Large intestine (tissue), 12 donors: Measurements from ENCODE around the gene EIF2B1. TPM values are rescaled to one million over a fixed set of nuclear protein-coding genes. Genes with fewer than 3 reads are reported as not detected.

Experiments
- DNase-seq, 2 donors: peaks; one replicate each; pipeline versions ENCODE4 v3.0.0 to v3.0.0-alpha.2; 2013
- H3K27ac ChIP-seq: one replicate; pipeline ENCODE4 v1.5.1; 2013; ENCODE audit warnings: low read length
- H3K27me3 ChIP-seq: 2 replicates; pipeline ENCODE4 v1.6.1; 2013; ENCODE audit warnings: low read length; ENCODE audit not compliant: control insufficient read depth, insufficient read depth
- H3K36me3 ChIP-seq: 2 replicates; pipeline ENCODE4 v1.6.1; 2013; ENCODE audit warnings: low read length; ENCODE audit not compliant: control insufficient read depth, insufficient read depth
- H3K4me1 ChIP-seq: one replicate; pipeline ENCODE4 v1.6.1; 2013; ENCODE audit warnings: low read length; ENCODE audit not compliant: control insufficient read depth, insufficient read depth
- H3K4me3 ChIP-seq: one replicate; pipeline ENCODE4 v1.5.1; 2013; ENCODE audit warnings: low read length
- H3K9me3 ChIP-seq: one replicate; pipeline ENCODE4 v1.6.1; 2013; ENCODE audit warnings: mild to moderate bottlenecking, low read depth, low read length, moderate library complexity; ENCODE audit not compliant: control insufficient read depth
- WGBS: methylation state at CpG from one replicate; pipeline ENCODE4 v1.1.5; 2013; ENCODE audit warnings: low lambda C conversion rate; ENCODE audit not compliant: insufficient coverage; 5-methylcytosine and 5-hydroxymethylcytosine counted together
- long read RNA-seq, 11 donors: transcript quantifications; one replicate each; lab custom pipeline, GENCODE V29; 2026
- polyA plus RNA-seq: library from polyadenylated mRNA; unstranded; fragments of 120-200 nt; gene quantifications from one replicate; pipeline ENCODE4 v1.2.1, GENCODE V29; 2013

Gene EIF2B1
- polyA plus RNA-seq: 42.8 TPM
- long read RNA-seq, donor 1, transcript EIF2B1-204 (5 exons, 1,768 nt): minor isoform, 5 of 19 reads
- long read RNA-seq, donor 1, transcript EIF2B1-201 (9 exons, 2,477 nt): major isoform, 8 of 19 reads
- long read RNA-seq, donor 1, partial matches to known transcripts: 5 of 19 reads
- long read RNA-seq, donor 1, other reads (novel, unspliced or antisense): 0 of 19 reads
- long read RNA-seq, donor 2, transcript EIF2B1-201 (9 exons, 2,477 nt): major isoform, 17 of 35 reads
- long read RNA-seq, donor 2, partial matches to known transcripts: 11 of 35 reads
- long read RNA-seq, donor 2, other reads (novel, unspliced or antisense): 0 of 35 reads
- long read RNA-seq, donor 3: 0 reads
- long read RNA-seq, donor 4: 0 reads
- long read RNA-seq, donor 5, transcript EIF2B1-201 (9 exons, 2,477 nt): major isoform, 12 of 38 reads
- long read RNA-seq, donor 5, partial matches to known transcripts: 23 of 38 reads
- long read RNA-seq, donor 5, other reads (novel, unspliced or antisense): 0 of 38 reads
- long read RNA-seq, donor 6, transcript EIF2B1-201 (9 exons, 2,477 nt): major isoform, 12 of 21 reads
- long read RNA-seq, donor 6, partial matches to known transcripts: 8 of 21 reads
- long read RNA-seq, donor 6, other reads (novel, unspliced or antisense): 0 of 21 reads
- long read RNA-seq, donor 7, transcript EIF2B1-201 (9 exons, 2,477 nt): major isoform, 7 of 17 reads
- long read RNA-seq, donor 7, partial matches to known transcripts: 6 of 17 reads
- long read RNA-seq, donor 7, other reads (novel, unspliced or antisense): 0 of 17 reads
- long read RNA-seq, donor 8, transcript EIF2B1-201 (9 exons, 2,477 nt): major isoform, 21 of 45 reads
- long read RNA-seq, donor 8, partial matches to known transcripts: 19 of 45 reads
- long read RNA-seq, donor 8, other reads (novel, unspliced or antisense): 0 of 45 reads
- long read RNA-seq, donor 9, transcript EIF2B1-201 (9 exons, 2,477 nt): major isoform, 14 of 21 reads
- long read RNA-seq, donor 9, partial matches to known transcripts: 5 of 21 reads
- long read RNA-seq, donor 9, other reads (novel, unspliced or antisense): 0 of 21 reads
- long read RNA-seq, donor 10, transcript EIF2B1-201 (9 exons, 2,477 nt): major isoform, 30 of 114 reads
- long read RNA-seq, donor 10, partial matches to known transcripts: 73 of 114 reads
- long read RNA-seq, donor 10, other reads (novel, unspliced or antisense): 6 of 114 reads
- long read RNA-seq, donor 11, transcript EIF2B1-201 (9 exons, 2,477 nt): major isoform, 9 of 12 reads
- long read RNA-seq, donor 11, partial matches to known transcripts: 0 of 12 reads
- long read RNA-seq, donor 11, other reads (novel, unspliced or antisense): 0 of 12 reads

GRCh38 chr12:123633379-123634141 is at the start of gene EIF2B1, which contains the start of gene GTF2H3:
Gene EIF2B1, minus strand, starts transcription at chr12:123633686. Its CDS starts 129 bp downstream, at chr12:123633557.
Gene GTF2H3, plus strand, starts transcription at chr12:123633829. Its CDS starts 31 bp downstream, at chr12:123633860.
- DNase-seq: peak; percentile 97 to 98
- Histone ChIP-seq H3K9me3 (no peaks in the 10 kb centered on the region), H3K36me3 (peaks cover 23% of the 10 kb centered on the region), H3K27ac (peak within 1 kb of the TSS; percentile 58), H3K4me1 (peaks cover 5% of the 10 kb centered on the region), H3K27me3 (no peaks in the 10 kb centered on the region), H3K4me3 (peak within 1 kb of the TSS; percentile 68)
- no CpG with 5 or more reads among the region's 52 CpGs for WGBS

GRCh38 chr12:123681605-123682004 is 48.1 kb upstream of the EIF2B1 start:
- H3K4me1 ChIP-seq: no peaks in the 10 kb centered on the region
- no peak for DNase-seq
- no CpG with 5 or more reads among the region's 2 CpGs for WGBS
- no peaks in the 10 kb centered on the region for H3K9me3 ChIP-seq
- no peak overlapping the region for H3K27ac ChIP-seq
- H3K4me3 ChIP-seq: no peak overlapping the region
- no peaks in the 10 kb centered on the region for H3K27me3 ChIP-seq
- H3K36me3 ChIP-seq: peaks cover 7% of the 10 kb centered on the region

GRCh38 chr12:123678981-123679380 is 45.5 kb upstream of the EIF2B1 start:
- DNase-seq: no peak
- Histone ChIP-seq H3K27ac (no peak overlapping the region), H3K9me3 (no peaks in the 10 kb centered on the region), H3K36me3 (peaks cover 18% of the 10 kb centered on the region), H3K4me3 (no peak overlapping the region), H3K4me1 (no peaks in the 10 kb centered on the region), H3K27me3 (no peaks in the 10 kb centered on the region)
- WGBS: 100% methylated on average over 1 of the region's 10 CpGs

- no peak overlapping the region for H3K4me3 ChIP-seq
- H3K4me1 ChIP-seq: no peaks in the 10 kb centered on the region
- H3K9me3 ChIP-seq: no peaks in the 10 kb centered on the region
- H3K27ac ChIP-seq: no peak overlapping the region
- peaks cover 21% of the 10 kb centered on the region for H3K36me3 ChIP-seq
- DNase-seq: no peak
- 100% methylated on average over 1 of the region's 9 CpGs for WGBS
- H3K27me3 ChIP-seq: no peaks in the 10 kb centered on the region
Observed at GRCh38 chr12:123676616-123677320, 43.3 kb upstream of the EIF2B1 start.

- DNase-seq: no peak
- Histone ChIP-seq H3K4me3 (no peak overlapping the region), H3K36me3 (peaks cover 21% of the 10 kb centered on the region), H3K9me3 (no peaks in the 10 kb centered on the region), H3K27me3 (no peaks in the 10 kb centered on the region), H3K27ac (no peak overlapping the region), H3K4me1 (no peaks in the 10 kb centered on the region)
- WGBS: no CpG with 5 or more reads among the region's 1 CpG
Observed at GRCh38 chr12:123675436-123675835, 42.0 kb upstream of the EIF2B1 start.

GRCh38 chr12:123671876-123672275 is 38.4 kb upstream of the EIF2B1 start:
- WGBS: no CpG with 5 or more reads among the region's 6 CpGs
- DNase-seq: no peak
- Histone ChIP-seq H3K27me3 (no peaks in the 10 kb centered on the region), H3K9me3 (no peaks in the 10 kb centered on the region), H3K27ac (no peak overlapping the region), H3K36me3 (peaks cover 16% of the 10 kb centered on the region), H3K4me3 (peak overlapping the region; percentile 80), H3K4me1 (no peaks in the 10 kb centered on the region)

GRCh38 chr12:123670882-123671728 is 37.6 kb upstream of the EIF2B1 start, which contains the start of gene TCTN2:
Gene TCTN2, plus strand, starts transcription at chr12:123671113. Its CDS starts 128 bp downstream, at chr12:123671241.
- WGBS: no CpG with 5 or more reads among the region's 53 CpGs

GRCh38 chr12:123667771-123668170 is 34.3 kb upstream of the EIF2B1 start:
- 78% methylated on average over 1 of the region's 8 CpGs for WGBS

More at GRCh38 chr12:123670882-123671728, 37.6 kb upstream of the EIF2B1 start, which contains the start of gene TCTN2:
- peak within 1 kb of the TSS; percentile 80 for H3K4me3 ChIP-seq
- peak; percentile 80 to 85 for DNase-seq
- peaks cover 16% of the 10 kb centered on the region for H3K36me3 ChIP-seq
- no peaks in the 10 kb centered on the region for H3K27me3 ChIP-seq
- H3K27ac ChIP-seq: no peak within 1 kb of the TSS
- no peaks in the 10 kb centered on the region for H3K4me1 ChIP-seq
- no peaks in the 10 kb centered on the region for H3K9me3 ChIP-seq

More at GRCh38 chr12:123667771-123668170, 34.3 kb upstream of the EIF2B1 start:
- no peak overlapping the region for H3K27ac ChIP-seq
- no peak for DNase-seq
- H3K9me3 ChIP-seq: no peaks in the 10 kb centered on the region
- H3K36me3 ChIP-seq: no peaks in the 10 kb centered on the region
- H3K27me3 ChIP-seq: no peaks in the 10 kb centered on the region
- no peaks in the 10 kb centered on the region for H3K4me1 ChIP-seq
- no peak overlapping the region for H3K4me3 ChIP-seq
